HepG2 (cell line): ENCODE results near the gene METTL1. TPM values are rescaled to one million over a fixed set of nuclear protein-coding genes. Genes with fewer than 3 reads are reported as not detected.

Experiments used
- CCDC6 ChIP-seq: sonication (generic); formaldehyde crosslinking; IDR thresholded peaks from 2 replicates; pipeline ENCODE4 v1.8.1; 2022; ENCODE audit warnings: mild to moderate bottlenecking, missing genetic modification reagents, moderate library complexity
- EZH2 ChIP-seq: conservative IDR thresholded peaks from 2 replicates; pipeline ENCODE4 v1.6.1; 2012; ENCODE audit warnings: mild to moderate bottlenecking, low read depth, low read length, moderate library complexity
- ISL2 ChIP-seq: sonication (generic); formaldehyde crosslinking; IDR thresholded peaks from 2 replicates; pipeline ENCODE4 v1.5.0; 2020; ENCODE audit warnings: missing genetic modification reagents
- KLF11 ChIP-seq: IDR thresholded peaks from 2 replicates; pipeline ENCODE4 v1.6.1; 2016; ENCODE audit warnings: missing compliant biosample characterization
- MED13 ChIP-seq: sonication (generic); formaldehyde crosslinking; IDR thresholded peaks from 2 replicates; pipeline ENCODE4 v1.5.0; 2020; ENCODE audit warnings: missing genetic modification reagents
- NR2F6 ChIP-seq, 2 experiments: IDR thresholded peaks; 2 replicates each; pipeline ENCODE4 v1.6.1; 2016; ENCODE audit warnings: antibody characterized with exemption in 1 of 2, mild to moderate bottlenecking in 1 of 2
- NRL ChIP-seq: sonication (generic); formaldehyde crosslinking; IDR thresholded peaks from 2 replicates; pipeline ENCODE4 v1.5.0; 2020; ENCODE audit warnings: missing genetic modification reagents, mild to moderate bottlenecking, moderate library complexity, borderline replicate concordance
- ZNF616 ChIP-seq: sonication (generic); formaldehyde crosslinking; IDR thresholded peaks from 2 replicates; pipeline ENCODE4 v1.5.0; 2020; ENCODE audit warnings: low read depth, mild to moderate bottlenecking, missing genetic modification reagents
- ZNF850 ChIP-seq: sonication (generic); formaldehyde crosslinking; conservative IDR thresholded peaks from 2 replicates; pipeline ENCODE4 v1.9.0; 2021; ENCODE audit warnings: mild to moderate bottlenecking, missing genetic modification reagents
- polyA plus RNA-seq, 8 experiments: library from polyadenylated mRNA; depleted of rRNA in 3 of 8; stranded (reverse) in 7 of 8; unstranded in 1 of 8; fragments of >200 nt; fragmentation: Illumina TruSeq in 4 of 8; extraction: Trizol in 4 of 8; gene quantifications; 2 replicates each; pipeline versions ENCODE4 v1.2.1 to v1.2.3, GENCODE V29; 2011 to 2016; ENCODE audit warnings: low read depth in 4 of 8, missing spikeins in 1 of 8, mixed read lengths in 1 of 8; ENCODE audit not compliant: insufficient read depth in 1 of 8
- total RNA-seq, 5 experiments: library from RNA; depleted of rRNA; stranded (reverse); fragments of >200 nt; fragmentation: Illumina TruSeq; extraction: Trizol; gene quantifications; 2 replicates each; pipeline ENCODE4 v1.2.3, GENCODE V29; 2016; ENCODE audit warnings: low read depth in 1 of 5
- TF ChIP-seq, protein P1 (sequence below): sonication (generic); formaldehyde crosslinking; IDR thresholded peaks from 2 replicates; pipeline ENCODE4 v1.5.1; 2020; ENCODE audit warnings: mild to moderate bottlenecking, missing genetic modification reagents, borderline replicate concordance
- TF ChIP-seq, protein P2 (sequence below): sonication (generic); formaldehyde crosslinking; IDR thresholded peaks from 2 replicates; pipeline ENCODE4 v1.4.0; 2020; ENCODE audit warnings: missing genetic modification reagents, mild to moderate bottlenecking, borderline replicate concordance
- TF ChIP-seq, protein P3 (sequence below): sonication (generic); formaldehyde crosslinking; IDR thresholded peaks from 2 replicates; pipeline ENCODE4 v1.5.1; 2020; ENCODE audit warnings: mild to moderate bottlenecking, missing genetic modification reagents, moderate library complexity
- TF ChIP-seq, protein P4 (sequence below): sonication (generic); formaldehyde crosslinking; IDR thresholded peaks from 2 replicates; pipeline ENCODE4 v1.9.0; 2021; ENCODE audit warnings: missing genetic modification reagents, borderline replicate concordance
- TF ChIP-seq, protein P5 (sequence below): sonication (generic); formaldehyde crosslinking; IDR thresholded peaks from 2 replicates; pipeline ENCODE4 v1.5.1; 2020; ENCODE audit warnings: mild to moderate bottlenecking, moderate library complexity, missing genetic modification reagents

Gene METTL1
- total and polyA plus RNA-seq, 2 of the 13 experiments (the other 11 are each of a cell fraction or from before 2014, with no cell fraction given) = 34.7 to 36.9 TPM

DNA sequence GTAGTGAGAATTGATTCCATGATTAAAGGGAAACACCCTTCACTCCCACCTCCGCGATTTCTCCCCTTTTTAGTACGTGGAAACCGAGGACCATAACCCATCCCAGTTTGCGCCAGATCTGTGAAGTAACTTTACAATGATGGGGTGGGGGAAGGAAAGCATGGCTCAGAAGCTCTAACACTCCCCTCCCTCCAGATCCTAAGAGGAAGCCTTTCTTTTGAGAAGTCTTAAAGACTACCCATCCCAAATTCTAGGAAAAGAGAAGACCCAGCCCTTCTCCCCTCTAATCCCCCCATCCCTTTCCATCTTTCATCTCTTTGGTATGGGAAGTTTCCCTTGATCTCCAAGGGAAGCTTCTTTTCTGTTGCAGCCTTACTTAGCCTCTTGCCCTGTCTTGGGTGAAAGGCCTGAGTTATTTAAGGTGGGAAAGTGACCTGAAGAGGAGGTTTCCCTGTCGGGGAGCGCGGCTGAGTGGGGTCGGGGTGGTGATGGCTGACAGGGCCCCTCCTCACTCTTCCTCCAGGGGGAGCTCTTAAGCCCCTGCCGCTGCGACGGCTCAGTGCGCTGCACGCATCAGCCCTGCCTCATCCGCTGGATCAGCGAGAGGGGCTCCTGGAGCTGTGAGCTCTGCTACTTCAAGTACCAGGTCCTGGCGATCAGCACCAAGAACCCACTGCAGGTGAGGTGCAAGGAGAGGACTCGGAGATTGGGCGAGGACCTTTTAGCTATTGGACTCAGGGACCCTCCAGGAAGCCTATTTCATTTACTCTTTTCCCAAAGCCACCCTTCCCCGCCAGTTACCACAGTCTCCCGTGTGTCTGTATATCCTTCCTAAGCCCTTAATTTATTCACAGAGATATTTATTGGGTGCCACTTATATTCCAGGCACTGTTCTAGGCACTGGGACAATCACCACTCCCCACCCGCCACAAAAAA, 15.2 kb downstream of the METTL1 start (continued):
- TF ChIP-seq, protein P1, sequence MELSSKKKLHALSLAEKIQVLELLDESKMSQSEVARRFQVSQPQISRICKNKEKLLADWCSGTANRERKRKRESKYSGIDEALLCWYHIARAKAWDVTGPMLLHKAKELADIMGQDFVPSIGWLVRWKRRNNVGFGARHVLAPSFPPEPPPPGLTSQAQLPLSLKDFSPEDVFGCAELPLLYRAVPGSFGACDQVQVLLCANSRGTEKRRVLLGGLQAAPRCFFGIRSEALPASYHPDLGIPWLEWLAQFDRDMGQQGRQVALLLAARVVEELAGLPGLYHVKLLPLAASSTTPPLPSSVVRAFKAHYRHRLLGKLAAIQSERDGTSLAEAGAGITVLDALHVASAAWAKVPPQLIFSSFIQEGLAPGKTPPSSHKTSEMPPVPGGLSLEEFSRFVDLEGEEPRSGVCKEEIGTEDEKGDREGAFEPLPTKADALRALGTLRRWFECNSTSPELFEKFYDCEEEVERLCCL (CRISPR knock-in tag) = no peak
- TF ChIP-seq ISL2 (CRISPR knock-in tag) (no peak), ZNF850 (CRISPR knock-in tag) (no peak), EZH2 (no peak), ZNF616 (0 out of 2 replicates have a peak, but pooled peaks have one; percentile 35), NR2F6 (IDR thresholded peaks at IDR 0.05) (no peak), NR2F6 (CRISPR knock-in tag; IDR thresholded peaks at IDR 0.05) (0 out of 2 replicates have a peak, but pooled peaks have one; percentile 17), KLF11 (CRISPR knock-in tag) (0 out of 2 replicates have a peak, but pooled peaks have one; percentile 50), MED13 (CRISPR knock-in tag) (no peak), NRL (no peak), CCDC6 (CRISPR knock-in tag) (no peak)
- TF ChIP-seq, protein P2, sequence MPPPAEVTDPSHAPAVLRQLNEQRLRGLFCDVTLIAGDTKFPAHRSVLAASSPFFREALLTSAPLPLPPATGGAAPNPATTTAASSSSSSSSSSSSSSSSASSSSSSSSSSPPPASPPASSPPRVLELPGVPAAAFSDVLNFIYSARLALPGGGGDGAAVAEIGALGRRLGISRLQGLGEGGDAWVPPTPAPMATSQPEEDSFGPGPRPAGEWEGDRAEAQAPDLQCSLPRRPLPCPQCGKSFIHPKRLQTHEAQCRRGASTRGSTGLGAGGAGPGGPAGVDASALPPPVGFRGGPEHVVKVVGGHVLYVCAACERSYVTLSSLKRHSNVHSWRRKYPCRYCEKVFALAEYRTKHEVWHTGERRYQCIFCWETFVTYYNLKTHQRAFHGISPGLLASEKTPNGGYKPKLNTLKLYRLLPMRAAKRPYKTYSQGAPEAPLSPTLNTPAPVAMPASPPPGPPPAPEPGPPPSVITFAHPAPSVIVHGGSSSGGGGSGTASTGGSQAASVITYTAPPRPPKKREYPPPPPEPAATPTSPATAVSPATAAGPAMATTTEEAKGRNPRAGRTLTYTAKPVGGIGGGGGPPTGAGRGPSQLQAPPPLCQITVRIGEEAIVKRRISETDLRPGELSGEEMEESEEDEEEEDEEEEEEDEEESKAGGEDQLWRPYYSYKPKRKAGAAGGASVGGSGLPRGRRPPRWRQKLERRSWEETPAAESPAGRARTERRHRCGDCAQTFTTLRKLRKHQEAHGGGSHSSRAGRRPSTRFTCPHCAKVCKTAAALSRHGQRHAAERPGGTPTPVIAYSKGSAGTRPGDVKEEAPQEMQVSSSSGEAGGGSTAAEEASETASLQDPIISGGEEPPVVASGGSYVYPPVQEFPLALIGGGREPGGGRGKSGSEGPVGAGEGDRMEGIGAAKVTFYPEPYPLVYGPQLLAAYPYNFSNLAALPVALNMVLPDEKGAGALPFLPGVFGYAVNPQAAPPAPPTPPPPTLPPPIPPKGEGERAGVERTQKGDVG (CRISPR knock-in tag) = peak; percentile 88; the same call in 1 of the 2 replicates
- TF ChIP-seq, protein P3, sequence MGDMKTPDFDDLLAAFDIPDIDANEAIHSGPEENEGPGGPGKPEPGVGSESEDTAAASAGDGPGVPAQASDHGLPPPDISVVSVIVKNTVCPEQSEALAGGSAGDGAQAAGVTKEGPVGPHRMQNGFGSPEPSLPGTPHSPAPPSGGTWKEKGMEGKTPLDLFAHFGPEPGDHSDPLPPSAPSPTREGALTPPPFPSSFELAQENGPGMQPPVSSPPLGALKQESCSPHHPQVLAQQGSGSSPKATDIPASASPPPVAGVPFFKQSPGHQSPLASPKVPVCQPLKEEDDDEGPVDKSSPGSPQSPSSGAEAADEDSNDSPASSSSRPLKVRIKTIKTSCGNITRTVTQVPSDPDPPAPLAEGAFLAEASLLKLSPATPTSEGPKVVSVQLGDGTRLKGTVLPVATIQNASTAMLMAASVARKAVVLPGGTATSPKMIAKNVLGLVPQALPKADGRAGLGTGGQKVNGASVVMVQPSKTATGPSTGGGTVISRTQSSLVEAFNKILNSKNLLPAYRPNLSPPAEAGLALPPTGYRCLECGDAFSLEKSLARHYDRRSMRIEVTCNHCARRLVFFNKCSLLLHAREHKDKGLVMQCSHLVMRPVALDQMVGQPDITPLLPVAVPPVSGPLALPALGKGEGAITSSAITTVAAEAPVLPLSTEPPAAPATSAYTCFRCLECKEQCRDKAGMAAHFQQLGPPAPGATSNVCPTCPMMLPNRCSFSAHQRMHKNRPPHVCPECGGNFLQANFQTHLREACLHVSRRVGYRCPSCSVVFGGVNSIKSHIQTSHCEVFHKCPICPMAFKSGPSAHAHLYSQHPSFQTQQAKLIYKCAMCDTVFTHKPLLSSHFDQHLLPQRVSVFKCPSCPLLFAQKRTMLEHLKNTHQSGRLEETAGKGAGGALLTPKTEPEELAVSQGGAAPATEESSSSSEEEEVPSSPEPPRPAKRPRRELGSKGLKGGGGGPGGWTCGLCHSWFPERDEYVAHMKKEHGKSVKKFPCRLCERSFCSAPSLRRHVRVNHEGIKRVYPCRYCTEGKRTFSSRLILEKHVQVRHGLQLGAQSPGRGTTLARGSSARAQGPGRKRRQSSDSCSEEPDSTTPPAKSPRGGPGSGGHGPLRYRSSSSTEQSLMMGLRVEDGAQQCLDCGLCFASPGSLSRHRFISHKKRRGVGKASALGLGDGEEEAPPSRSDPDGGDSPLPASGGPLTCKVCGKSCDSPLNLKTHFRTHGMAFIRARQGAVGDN (CRISPR knock-in tag) = peak; percentile 63
- TF ChIP-seq, protein P4, sequence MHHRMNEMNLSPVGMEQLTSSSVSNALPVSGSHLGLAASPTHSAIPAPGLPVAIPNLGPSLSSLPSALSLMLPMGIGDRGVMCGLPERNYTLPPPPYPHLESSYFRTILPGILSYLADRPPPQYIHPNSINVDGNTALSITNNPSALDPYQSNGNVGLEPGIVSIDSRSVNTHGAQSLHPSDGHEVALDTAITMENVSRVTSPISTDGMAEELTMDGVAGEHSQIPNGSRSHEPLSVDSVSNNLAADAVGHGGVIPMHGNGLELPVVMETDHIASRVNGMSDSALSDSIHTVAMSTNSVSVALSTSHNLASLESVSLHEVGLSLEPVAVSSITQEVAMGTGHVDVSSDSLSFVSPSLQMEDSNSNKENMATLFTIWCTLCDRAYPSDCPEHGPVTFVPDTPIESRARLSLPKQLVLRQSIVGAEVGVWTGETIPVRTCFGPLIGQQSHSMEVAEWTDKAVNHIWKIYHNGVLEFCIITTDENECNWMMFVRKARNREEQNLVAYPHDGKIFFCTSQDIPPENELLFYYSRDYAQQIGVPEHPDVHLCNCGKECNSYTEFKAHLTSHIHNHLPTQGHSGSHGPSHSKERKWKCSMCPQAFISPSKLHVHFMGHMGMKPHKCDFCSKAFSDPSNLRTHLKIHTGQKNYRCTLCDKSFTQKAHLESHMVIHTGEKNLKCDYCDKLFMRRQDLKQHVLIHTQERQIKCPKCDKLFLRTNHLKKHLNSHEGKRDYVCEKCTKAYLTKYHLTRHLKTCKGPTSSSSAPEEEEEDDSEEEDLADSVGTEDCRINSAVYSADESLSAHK = no peak
- TF ChIP-seq, protein P5, sequence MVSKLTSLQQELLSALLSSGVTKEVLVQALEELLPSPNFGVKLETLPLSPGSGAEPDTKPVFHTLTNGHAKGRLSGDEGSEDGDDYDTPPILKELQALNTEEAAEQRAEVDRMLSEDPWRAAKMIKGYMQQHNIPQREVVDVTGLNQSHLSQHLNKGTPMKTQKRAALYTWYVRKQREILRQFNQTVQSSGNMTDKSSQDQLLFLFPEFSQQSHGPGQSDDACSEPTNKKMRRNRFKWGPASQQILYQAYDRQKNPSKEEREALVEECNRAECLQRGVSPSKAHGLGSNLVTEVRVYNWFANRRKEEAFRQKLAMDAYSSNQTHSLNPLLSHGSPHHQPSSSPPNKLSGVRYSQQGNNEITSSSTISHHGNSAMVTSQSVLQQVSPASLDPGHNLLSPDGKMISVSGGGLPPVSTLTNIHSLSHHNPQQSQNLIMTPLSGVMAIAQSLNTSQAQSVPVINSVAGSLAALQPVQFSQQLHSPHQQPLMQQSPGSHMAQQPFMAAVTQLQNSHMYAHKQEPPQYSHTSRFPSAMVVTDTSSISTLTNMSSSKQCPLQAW = no peak; the same call in 1 of the 2 replicates
